ENCODE data around the gene MYEOV. TPM values are rescaled to one million over a fixed set of nuclear protein-coding genes. Genes with fewer than 3 reads are reported as not detected.

MYEOV gene
- total RNA-seq, 4 donors from 2014 or later: 5.7 to 24.6 (median 20.2) TPM

DNA sequence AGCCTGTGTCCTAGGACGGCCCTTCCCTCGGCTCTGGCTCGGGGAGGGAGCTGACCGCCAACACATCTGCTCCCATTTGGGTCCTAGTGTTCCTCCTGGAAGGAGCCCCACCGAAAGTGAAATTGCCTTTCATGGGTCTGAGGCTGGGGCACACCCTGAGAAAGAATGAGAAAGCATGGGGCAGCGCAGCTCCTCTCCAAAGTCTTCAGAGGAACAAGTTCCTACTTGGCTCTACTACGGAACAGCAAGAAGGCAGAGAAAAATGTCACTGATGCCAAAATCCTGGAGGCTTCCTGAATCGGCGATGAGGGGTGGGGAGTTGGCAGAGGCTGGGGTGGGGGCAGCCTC, 41.5 kb upstream of the MYEOV start:
- DNase-seq: no peak
- peaks cover 12 to 33% (median 12%) of the 10 kb centered on the region in 3 donors for H3K4me1 ChIP-seq
- peak overlapping the region; percentile 81 to 90 (median 84) for H3K27ac ChIP-seq
- TF ChIP-seq, protein P1, sequence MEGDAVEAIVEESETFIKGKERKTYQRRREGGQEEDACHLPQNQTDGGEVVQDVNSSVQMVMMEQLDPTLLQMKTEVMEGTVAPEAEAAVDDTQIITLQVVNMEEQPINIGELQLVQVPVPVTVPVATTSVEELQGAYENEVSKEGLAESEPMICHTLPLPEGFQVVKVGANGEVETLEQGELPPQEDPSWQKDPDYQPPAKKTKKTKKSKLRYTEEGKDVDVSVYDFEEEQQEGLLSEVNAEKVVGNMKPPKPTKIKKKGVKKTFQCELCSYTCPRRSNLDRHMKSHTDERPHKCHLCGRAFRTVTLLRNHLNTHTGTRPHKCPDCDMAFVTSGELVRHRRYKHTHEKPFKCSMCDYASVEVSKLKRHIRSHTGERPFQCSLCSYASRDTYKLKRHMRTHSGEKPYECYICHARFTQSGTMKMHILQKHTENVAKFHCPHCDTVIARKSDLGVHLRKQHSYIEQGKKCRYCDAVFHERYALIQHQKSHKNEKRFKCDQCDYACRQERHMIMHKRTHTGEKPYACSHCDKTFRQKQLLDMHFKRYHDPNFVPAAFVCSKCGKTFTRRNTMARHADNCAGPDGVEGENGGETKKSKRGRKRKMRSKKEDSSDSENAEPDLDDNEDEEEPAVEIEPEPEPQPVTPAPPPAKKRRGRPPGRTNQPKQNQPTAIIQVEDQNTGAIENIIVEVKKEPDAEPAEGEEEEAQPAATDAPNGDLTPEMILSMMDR (IDR thresholded peaks at IDR 0.05): no peak
- no peak for TF ChIP-seq POLR2A (IDR thresholded peaks at IDR 0.05)
- peak overlapping the region in 2 of 4 donors; percentile 19 to 23 for H3K4me3 ChIP-seq
- 36 to 57% methylated on average over 3 to 4 of the region's 9 CpGs for WGBS, 2 donors
- peaks cover 0 to 9% (median 0%) of the 10 kb centered on the region in 4 donors for H3K27me3 ChIP-seq
- peaks cover 0 to 23% (median 23%) of the 10 kb centered on the region in 3 donors for H3K9me3 ChIP-seq
- no peaks in the 10 kb centered on the region for H3K36me3 ChIP-seq
- intact Hi-C loops (cut with DNase I): no loop called here

DNA sequence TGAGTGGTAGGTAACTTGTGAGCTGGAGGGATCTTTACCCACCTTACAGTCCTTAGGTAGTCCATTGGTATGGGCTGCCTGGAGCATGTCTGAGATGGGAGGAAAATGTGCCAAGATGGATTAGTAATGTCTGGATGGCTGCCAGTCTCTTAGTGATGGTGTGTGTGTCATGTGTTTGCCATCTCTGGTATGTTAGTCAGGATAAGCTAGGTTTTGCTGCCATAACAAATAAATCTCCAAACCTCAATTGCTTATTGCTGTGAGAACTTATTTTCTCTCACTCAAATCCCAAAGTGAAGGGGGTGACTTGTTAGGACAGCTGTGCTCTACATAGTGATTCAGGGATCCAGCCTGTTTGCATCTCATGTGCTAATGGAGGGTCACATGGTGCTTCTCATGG, 40.9 kb upstream of the MYEOV start:
- H3K36me3 ChIP-seq: no peaks in the 10 kb centered on the region
- no peak overlapping the region for H3K4me3 ChIP-seq
- H3K4me1 ChIP-seq: peaks cover 12 to 38% (median 12%) of the 10 kb centered on the region in 3 donors
- intact Hi-C loops (cut with DNase I): no loop called here
- peak overlapping the region; percentile 81 to 90 (median 84) for H3K27ac ChIP-seq
- no peak for DNase-seq
- TF ChIP-seq, protein P1 (IDR thresholded peaks at IDR 0.05): no peak
- no peak for TF ChIP-seq POLR2A (IDR thresholded peaks at IDR 0.05)
- peaks cover 0 to 23% (median 23%) of the 10 kb centered on the region in 3 donors for H3K9me3 ChIP-seq
- H3K27me3 ChIP-seq: peaks cover 0 to 9% (median 0%) of the 10 kb centered on the region in 4 donors

DNA sequence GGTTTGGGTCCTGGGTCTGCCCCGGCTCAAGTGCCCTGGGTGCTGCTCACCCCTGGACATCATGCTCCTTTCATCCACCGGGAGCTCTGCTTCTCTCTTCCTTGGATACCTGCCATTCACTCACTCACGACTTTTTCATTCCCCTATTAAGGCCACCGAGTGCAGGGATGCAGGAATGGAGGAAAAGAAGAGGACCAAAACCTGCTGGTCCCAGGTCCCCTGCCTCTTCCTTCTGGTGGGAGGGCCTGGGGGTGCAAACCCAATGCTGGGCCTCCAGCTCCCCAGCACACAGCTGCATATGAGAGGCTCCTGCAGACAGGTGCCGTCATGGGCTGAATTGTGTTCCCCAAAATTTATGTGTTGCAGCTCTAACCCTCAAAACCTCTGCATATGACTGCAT, 36.8 kb upstream of the MYEOV start:
- Histone ChIP-seq H3K4me1 (peaks cover 0 to 34% (median 3%) of the 10 kb centered on the region in 3 donors), H3K27ac (no peak overlapping the region), H3K4me3 (no peak overlapping the region), H3K9me3 (peaks cover 0 to 23% (median 23%) of the 10 kb centered on the region in 3 donors), H3K36me3 (no peaks in the 10 kb centered on the region), H3K27me3 (peaks cover 0 to 4% (median 0%) of the 10 kb centered on the region in 4 donors)
- TF ChIP-seq, protein P1 (IDR thresholded peaks at IDR 0.05): no peak
- TF ChIP-seq POLR2A (IDR thresholded peaks at IDR 0.05): no peak
- WGBS, 2 donors: 84 to 89% methylated on average over 4 of the region's 5 CpGs
- intact Hi-C loops (cut with DNase I): no loop called here
- DNase-seq: no peak

GRCh38 chr11:69257838-69258658, 35.9 kb upstream of the MYEOV start:
- WGBS, 2 donors: 68 to 73% methylated on average over 5 of the region's 6 CpGs
- intact Hi-C loops (cut with DNase I): no loop called here
- no peak for TF ChIP-seq POLR2A (IDR thresholded peaks at IDR 0.05)
- TF ChIP-seq, protein P1 (IDR thresholded peaks at IDR 0.05): no peak

DNA sequence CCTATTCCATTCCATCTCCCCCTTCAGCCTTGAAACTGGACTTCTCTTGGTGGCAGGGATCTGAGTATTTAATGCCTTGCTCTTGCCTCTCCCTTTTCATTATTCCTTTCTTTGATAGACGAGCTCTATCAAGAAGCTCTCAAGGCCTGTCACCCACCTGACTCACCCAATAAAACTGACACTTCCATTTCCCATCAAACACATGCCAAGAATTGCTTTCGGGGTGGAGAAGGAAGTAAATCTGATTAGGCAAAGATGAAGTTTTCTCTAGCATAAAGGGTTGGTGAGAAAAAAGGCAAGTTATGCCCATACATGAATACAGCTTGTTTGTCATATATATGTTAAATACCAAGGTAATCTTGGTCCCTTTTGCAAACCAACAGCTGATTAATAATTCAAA, 34.9 kb upstream of the MYEOV start:
- peaks cover 0 to 12% (median 11%) of the 10 kb centered on the region in 3 donors for H3K9me3 ChIP-seq
- H3K27me3 ChIP-seq: no peaks in the 10 kb centered on the region
- TF ChIP-seq, protein P1 (IDR thresholded peaks at IDR 0.05): no peak
- TF ChIP-seq POLR2A (IDR thresholded peaks at IDR 0.05): no peak
- no peak for DNase-seq
- no peaks in the 10 kb centered on the region for H3K36me3 ChIP-seq
- H3K27ac ChIP-seq: peak overlapping the region in 3 of 4 donors; percentile 53 to 74 (median 59)
- WGBS, 2 donors: 16 to 21% methylated on average over 2 of the region's 2 CpGs
- H3K4me3 ChIP-seq: no peak overlapping the region
- intact Hi-C loops (cut with DNase I): no loop called here
- peaks cover 0 to 25% (median 0%) of the 10 kb centered on the region in 3 donors for H3K4me1 ChIP-seq

More at GRCh38 chr11:69257838-69258658, 35.9 kb upstream of the MYEOV start:
- Histone ChIP-seq H3K4me1 (peaks cover 0 to 25% (median 0%) of the 10 kb centered on the region in 3 donors), H3K27ac (peak overlapping the region in 3 of 4 donors; percentile 34 to 74 (median 53)), H3K4me3 (no peak overlapping the region), H3K27me3 (no peaks in the 10 kb centered on the region), H3K36me3 (no peaks in the 10 kb centered on the region), H3K9me3 (peaks cover 0 to 22% (median 21%) of the 10 kb centered on the region in 3 donors)
- no peak for DNase-seq

Measured in esophagus squamous epithelium (tissue), 5 donors.